K562 (cell line): ENCODE results near the gene DCUN1D2. TPM values are rescaled to one million over a fixed set of nuclear protein-coding genes. Genes with fewer than 3 reads are reported as not detected.
A peak's percentile ranks its signal among the peaks of the same experiment; 100 is the strongest.

Source experiments
- ATAC-seq: fragments of 200-7000 bp; cut with Tn5 transposase; 3 replicates; pipeline ENCODE4 v1.9.1; 2020; ENCODE audit warnings: moderate library complexity
- BruUV-seq: library from RNA; stranded (reverse); fragments of 400-500 nt; replicated peaks from 2 replicates; lab custom pipeline; 2021; lab: Mats Ljungman, UMichigan
- CTCF ChIA-PET: fragments of 300-600 bp; formaldehyde crosslinking; extraction: SDS; loops from one replicate; lab custom pipeline; 2021; ENCODE audit warnings: low intra/inter-chr PET ratio; lab: Yijun Ruan, JAX
- POLR2A ChIA-PET: fragments of 300-600, 350-650 bp; sonication (Branson Sonifier 250); formaldehyde crosslinking; extraction: SDS; loops from one replicate; lab custom pipeline; 2021; ENCODE audit warnings: antibody characterized with exemption, inconsistent platforms; lab: Yijun Ruan, JAX
- DNase-seq, 4 experiments: peaks; one replicate each; pipeline versions ENCODE4 v3.0.0 to v3.0.0-alpha.2; 2011 to 2018; ENCODE audit warnings: low spot score in 3 of 4, mixed read lengths in 3 of 4; ENCODE audit errors: extremely low read depth in 1 of 4
- FAIRE-seq: peaks from 2 replicates; lab custom pipeline; 2011; peaks lifted over from hg19 to GRCh38; lab: Jason Lieb, UNC
- H2AFZ ChIP-seq: 2 replicates; pipeline ENCODE4 v1.6.0; 2011; ENCODE audit warnings: low read depth, low read length, control low read depth, inconsistent platforms
- H3K27ac ChIP-seq: fragments of 200-600 bp; 3 replicates; pipeline ENCODE4 v1.8.0; 2011; ENCODE audit warnings: low read depth, mild to moderate bottlenecking, control low read depth, inconsistent platforms, low read length, moderate library complexity, mixed read lengths; ENCODE audit errors: extremely low read depth
- H3K27me3 ChIP-seq, 2 experiments: fragments of 300-600 bp in 1 of 2; 2 replicates in 1 of 2; 3 replicates in 1 of 2; pipeline versions ENCODE4 v1.6.0 to v1.8.0; 2011; ENCODE audit warnings: inconsistent platforms in 2 of 2, low read length in 2 of 2, mild to moderate bottlenecking in 1 of 2, mixed read lengths in 1 of 2, moderate library complexity in 1 of 2; ENCODE audit not compliant: control insufficient read depth in 2 of 2, insufficient read depth in 2 of 2
- H3K36me3 ChIP-seq: fragments of 300-600 bp; 3 replicates; pipeline ENCODE4 v1.8.0; 2011; ENCODE audit warnings: mild to moderate bottlenecking, low read length, inconsistent platforms; ENCODE audit not compliant: control insufficient read depth, insufficient read depth
- H3K4me1 ChIP-seq, 2 experiments: fragments of 200-600 bp in 1 of 2; replicated peaks in 1 of 2; 2 replicates in 1 of 2; 3 replicates in 1 of 2; pipeline versions ENCODE4 v1.5.1 to v1.8.0; 2011; ENCODE audit warnings: inconsistent platforms in 2 of 2, low read length in 2 of 2, mild to moderate bottlenecking in 1 of 2, mixed read lengths in 1 of 2, moderate library complexity in 1 of 2; ENCODE audit not compliant: control insufficient read depth in 2 of 2, insufficient read depth in 2 of 2
- H3K4me2 ChIP-seq: 2 replicates; pipeline ENCODE4 v1.6.1; 2011; ENCODE audit warnings: low read length, control low read depth, inconsistent platforms, mixed read lengths; ENCODE audit not compliant: insufficient read depth
- H3K4me3 ChIP-seq: fragments of 200-600 bp; sonication (generic), shearing (Covaris generic); 2 replicates; pipeline ENCODE4 v1.5.1; 2016; ENCODE audit warnings: control low read depth, inconsistent platforms
- H3K79me2 ChIP-seq: fragments of 200-600 bp; 3 replicates; pipeline ENCODE4 v1.8.0; 2011; ENCODE audit warnings: low read length, inconsistent platforms; ENCODE audit not compliant: control insufficient read depth, insufficient read depth
- H3K9ac ChIP-seq, 2 experiments: 2 replicates each; pipeline versions ENCODE4 v1.6.0 to v1.6.1; 2011; ENCODE audit warnings: low read depth in 2 of 2, low read length in 2 of 2, control low read depth in 1 of 2, inconsistent platforms in 1 of 2, mild to moderate bottlenecking in 1 of 2, mixed read lengths in 1 of 2; ENCODE audit not compliant: insufficient read depth in 1 of 2
- H3K9me1 ChIP-seq: one replicate; pipeline ENCODE4 v1.6.0; 2011; ENCODE audit warnings: inconsistent platforms, mild to moderate bottlenecking, low read length, moderate library complexity; ENCODE audit not compliant: control insufficient read depth, insufficient read depth
- H3K9me3 ChIP-seq: replicated peaks from 2 replicates; pipeline ENCODE4 v1.5.1; 2011; ENCODE audit warnings: low read depth, low read length, inconsistent platforms; ENCODE audit not compliant: control insufficient read depth, insufficient read depth
- H4K20me1 ChIP-seq: replicated peaks from 2 replicates; pipeline ENCODE4 v1.6.1; 2011; ENCODE audit warnings: low read length, inconsistent platforms, mixed read lengths; ENCODE audit not compliant: control insufficient read depth, insufficient read depth
- BRF2 ChIP-seq: IDR thresholded peaks from 3 replicates; pipeline ENCODE4 v1.6.1; 2011; ENCODE audit warnings: borderline replicate concordance, mild to moderate bottlenecking; ENCODE audit not compliant: insufficient read length, insufficient read depth
- CHD1 ChIP-seq: fragments of 200-600 bp; sonication (generic); IDR thresholded peaks from one replicate; pipeline ENCODE4 v1.6.1; 2012; ENCODE audit warnings: mild to moderate bottlenecking, moderate library complexity, low read length, inconsistent platforms
- CSDE1 ChIP-seq, 2 experiments: fragments of 450-650 bp; IDR thresholded peaks; 2 replicates each; pipeline ENCODE4 v1.6.1; 2016; ENCODE audit warnings: mild to moderate bottlenecking in 1 of 2
- KDM5B ChIP-seq: fragments of 200-600 bp; sonication (generic); IDR thresholded peaks from 2 replicates; pipeline ENCODE4 v1.6.1; 2012; ENCODE audit warnings: low read depth, mild to moderate bottlenecking, moderate library complexity, low read length, control low read depth, inconsistent platforms; ENCODE audit not compliant: insufficient replicate concordance
- MAFG ChIP-seq: fragments of 450-650 bp; conservative IDR thresholded peaks from 2 replicates; pipeline ENCODE4 v1.6.1; 2016; ENCODE audit warnings: missing genetic modification characterization, missing compliant biosample characterization
- MAX ChIP-seq: sonication (generic); formaldehyde crosslinking; IDR thresholded peaks from 2 replicates; pipeline ENCODE4 v1.9.0; 2022; ENCODE audit warnings: mild to moderate bottlenecking, missing genetic modification reagents
- NCOA1 ChIP-seq: fragments of 450-650 bp; IDR thresholded peaks from 2 replicates; pipeline ENCODE4 v1.6.1; 2016; ENCODE audit warnings: low read depth
- NR2F6 ChIP-seq: fragments of 450-650 bp; formaldehyde crosslinking; IDR thresholded peaks from 2 replicates; pipeline ENCODE4 v1.4.0; 2020; ENCODE audit warnings: mild to moderate bottlenecking
- POLR2G ChIP-seq: fragments of 200-400 bp; formaldehyde crosslinking; IDR thresholded peaks from 2 replicates; pipeline ENCODE4 v1.6.1; 2017; ENCODE audit warnings: low read depth, mild to moderate bottlenecking, antibody characterized with exemption, low read length, moderate library complexity
- RBM15 ChIP-seq: fragments of 200-400 bp; formaldehyde crosslinking; IDR thresholded peaks from 2 replicates; pipeline ENCODE4 v1.6.1; 2018; ENCODE audit warnings: mild to moderate bottlenecking, low read length, moderate library complexity; ENCODE audit not compliant: insufficient read depth
- RFX1 ChIP-seq: fragments of 450-650 bp; IDR thresholded peaks from 2 replicates; pipeline ENCODE4 v1.6.1; 2016; ENCODE audit warnings: mild to moderate bottlenecking, moderate library complexity
- SMARCA5 ChIP-seq: fragments of 450-650 bp; IDR thresholded peaks from 2 replicates; pipeline ENCODE4 v1.6.1; 2016
- SNRNP70 ChIP-seq: fragments of 200-400 bp; formaldehyde crosslinking; optimal IDR thresholded peaks from 2 replicates; pipeline ENCODE3; 2017; ENCODE audit warnings: low read depth, low read length
- WGBS: fragments of 100-300 bp; shearing (Covaris generic); methylation state at CpG from one replicate; pipeline ENCODE4 v1.1.6; 2016; ENCODE audit warnings: low coverage, mixed read lengths; ENCODE audit not compliant: insufficient coverage; ENCODE audit errors: missing lambda C conversion rate; 5-methylcytosine and 5-hydroxymethylcytosine counted together
- in situ Hi-C: fragments of 300-500 bp; cut with MboI; formaldehyde crosslinking; loops from 4 replicates; pipeline ENCODE4 v1.15.0; 2018; ENCODE audit warnings: inconsistent platforms, mixed read lengths
- intact Hi-C: fragments of 100-400 bp; cut with micrococcal nuclease; formaldehyde crosslinking; loops from 2 replicates; pipeline ENCODE4 v1.14.2; 2022
- polyA plus RNA-seq, 8 experiments: library from polyadenylated mRNA; depleted of rRNA in 4 of 8; stranded (reverse) in 5 of 8; unstranded in 3 of 8; fragments of >200 nt; fragmentation: Nextera tagmentation in 2 of 8; fragmentation: Illumina TruSeq in 1 of 8; extraction: Ambion mirVana in 2 of 8; extraction: Trizol in 1 of 8; gene quantifications; 2 replicates each; pipeline versions ENCODE4 v1.2.1 to v1.2.3, GENCODE V29; 2011 to 2014; ENCODE audit warnings: inconsistent platforms in 1 of 8, missing spikeins in 1 of 8
- total RNA-seq, 7 experiments: library from RNA; depleted of rRNA in 6 of 7; stranded (reverse); fragments of >200 nt in 6 of 7; fragmentation: Illumina TruSeq in 2 of 7; extraction: Trizol in 2 of 7; gene quantifications; 2 replicates each; pipeline versions ENCODE4 v1.2.1 to v1.2.3, GENCODE V29; 2011 to 2021; ENCODE audit warnings: low replicate concordance in 1 of 7
- TF ChIP-seq, protein P1 (sequence below): fragments of 450-650 bp; IDR thresholded peaks from 2 replicates; pipeline ENCODE4 v1.6.1; 2016; ENCODE audit warnings: antibody characterized with exemption
- TF ChIP-seq, protein P2 (sequence below): fragments of 250-450 bp; sonication (Bioruptor Pico); IDR thresholded peaks from 2 replicates; pipeline ENCODE4 v1.5.0; 2021

Gene DCUN1D2
- total and polyA plus RNA-seq, 9 of the 15 experiments (the other 6 are each of a cell fraction or from before 2014, with no cell fraction given): 2.1 to 16.8 (median 11.1) TPM

DNA sequence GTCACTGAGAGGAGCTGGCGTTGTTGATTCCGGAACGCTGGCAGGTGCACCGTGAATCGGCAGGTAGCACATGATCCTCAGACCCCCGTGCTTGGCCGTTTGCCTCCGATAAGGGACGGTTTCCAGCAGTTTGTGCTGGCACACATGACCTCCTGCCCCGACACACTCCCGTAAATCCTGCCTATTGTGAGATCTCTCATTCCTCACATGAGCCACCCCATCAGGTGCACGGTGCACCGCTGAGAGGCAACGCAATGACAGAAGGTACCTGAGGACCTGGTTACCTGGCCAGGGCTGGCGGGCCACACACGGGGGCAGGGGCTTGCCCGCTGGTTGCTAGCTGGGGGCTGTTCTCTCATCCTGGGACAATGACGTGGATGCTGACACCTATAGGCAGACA, 35.1 kb downstream of the DCUN1D2 start:
- CTCF ChIA-PET: no interaction called here
- BruUV-seq: no TSS peak

DNA sequence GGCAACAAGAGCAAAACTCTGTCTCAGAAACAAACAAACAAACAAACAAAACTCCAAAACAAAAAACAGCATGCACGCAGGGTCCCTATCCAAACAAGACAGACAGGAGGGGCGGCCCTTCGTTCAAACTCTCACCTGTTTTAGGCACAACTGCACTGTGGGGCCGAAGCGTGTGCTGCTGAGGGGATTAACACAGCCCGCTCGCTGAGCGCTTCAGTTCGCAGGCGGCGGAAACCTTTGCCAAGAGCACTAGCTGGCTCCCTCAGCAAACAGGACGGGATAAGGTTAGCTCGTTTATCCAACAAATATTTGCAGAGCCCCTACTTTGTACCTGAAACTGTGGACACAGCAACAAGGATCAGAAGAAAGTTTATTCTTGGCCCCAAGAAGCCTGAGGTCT, 35.6 kb downstream of the DCUN1D2 start:
- Histone ChIP-seq H3K27me3 (no peaks in the 10 kb centered on the region), H4K20me1 (no peaks in the 10 kb centered on the region), H3K79me2 (peaks cover 1% of the 10 kb centered on the region; the same call in 2 of the 3 replicates), H3K4me1 (peaks cover 5 to 14% of the 10 kb centered on the region in 2 experiments; a peak in 4 of 5 replicates), H3K9ac (no peak overlapping the region; a peak in 1 of 4 replicates), H3K9me1 (no peaks in the 10 kb centered on the region), H3K9me3 (no peaks in the 10 kb centered on the region), H3K4me2 (no peak overlapping the region), H3K4me3 (no peak overlapping the region), H2AFZ (no peak overlapping the region), H3K36me3 (peaks cover 34% of the 10 kb centered on the region; the same call in 2 of the 3 replicates), H3K27ac (no peak overlapping the region)
- 100% methylated on average over 3 of the region's 13 CpGs for WGBS
- ATAC-seq (no peak), FAIRE-seq (no peak), DNase-seq (no peak)
- BruUV-seq: no TSS peak
- CTCF ChIA-PET: interaction anchor here (0.6 kb wide), 1 partner anchor 16 kb away, joined by 7 read pairs; no protein-coding TSS in a partner anchor
- intact Hi-C loops: no loop called here
- POLR2A ChIA-PET: interaction anchor here (1.0 kb wide), 1 partner anchor 14 kb away, joined by 3 read pairs; no protein-coding TSS in a partner anchor
- in situ Hi-C loops: no loop called here
- no peak for TF ChIP-seq SNRNP70
- TF ChIP-seq CHD1: no peak
- TF ChIP-seq, protein P1, sequence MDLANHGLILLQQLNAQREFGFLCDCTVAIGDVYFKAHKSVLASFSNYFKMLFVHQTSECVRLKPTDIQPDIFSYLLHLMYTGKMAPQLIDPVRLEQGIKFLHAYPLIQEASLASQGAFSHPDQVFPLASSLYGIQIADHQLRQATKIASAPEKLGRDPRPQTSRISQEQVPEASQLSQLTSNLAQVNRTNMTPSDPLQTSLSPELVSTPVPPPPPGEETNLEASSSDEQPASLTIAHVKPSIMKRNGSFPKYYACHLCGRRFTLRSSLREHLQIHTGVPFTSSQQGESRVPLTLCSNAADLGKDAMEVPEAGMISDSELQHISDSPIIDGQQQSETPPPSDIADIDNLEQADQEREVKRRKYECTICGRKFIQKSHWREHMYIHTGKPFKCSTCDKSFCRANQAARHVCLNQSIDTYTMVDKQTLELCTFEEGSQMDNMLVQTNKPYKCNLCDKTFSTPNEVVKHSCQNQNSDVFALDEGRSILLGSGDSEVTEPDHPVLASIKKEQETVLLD: no peak
- TF ChIP-seq BRF2: no peak
- no peak for TF ChIP-seq MAFG (tag)
- no peak for TF ChIP-seq KDM5B
- TF ChIP-seq MAX: no peak
- no peak for TF ChIP-seq RBM15
- TF ChIP-seq, protein P2, sequence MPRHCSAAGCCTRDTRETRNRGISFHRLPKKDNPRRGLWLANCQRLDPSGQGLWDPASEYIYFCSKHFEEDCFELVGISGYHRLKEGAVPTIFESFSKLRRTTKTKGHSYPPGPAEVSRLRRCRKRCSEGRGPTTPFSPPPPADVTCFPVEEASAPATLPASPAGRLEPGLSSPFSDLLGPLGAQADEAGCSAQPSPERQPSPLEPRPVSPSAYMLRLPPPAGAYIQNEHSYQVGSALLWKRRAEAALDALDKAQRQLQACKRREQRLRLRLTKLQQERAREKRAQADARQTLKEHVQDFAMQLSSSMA (CRISPR knock-in tag): no peak
- TF ChIP-seq SMARCA5: no peak

More for the DNA sequence above, 35.1 kb downstream of the DCUN1D2 start:
- ATAC-seq (no peak), DNase-seq (no peak), FAIRE-seq (no peak)
- H3K79me2 ChIP-seq: no peaks in the 10 kb centered on the region
- H3K9ac ChIP-seq: no peak overlapping the region
- H3K27ac ChIP-seq: no peak overlapping the region
- in situ Hi-C loops (no loop called here), intact Hi-C loops (no loop called here)
- no peaks in the 10 kb centered on the region for H3K9me1 ChIP-seq
- no peak overlapping the region for H2AFZ ChIP-seq
- H3K4me3 ChIP-seq: no peak overlapping the region
- H3K4me1 ChIP-seq: peaks cover 5 to 14% of the 10 kb centered on the region in 2 experiments; a peak in 3 of 5 replicates
- no peak for TF ChIP-seq RFX1
- no peak for TF ChIP-seq NR2F6
- 0 out of 2 replicates have a peak, but pooled peaks have one; percentile 15 for TF ChIP-seq POLR2G
- no peak for TF ChIP-seq NCOA1
- TF ChIP-seq CSDE1 (IDR thresholded peaks at IDR 0.05): no peak
- H3K27me3 ChIP-seq: no peaks in the 10 kb centered on the region
- H3K4me2 ChIP-seq: no peak overlapping the region
- peaks cover 38% of the 10 kb centered on the region; the same call in 2 of the 3 replicates for H3K36me3 ChIP-seq
- H3K9me3 ChIP-seq: no peaks in the 10 kb centered on the region
- 96% methylated on average over 5 of the region's 18 CpGs for WGBS
- no peaks in the 10 kb centered on the region for H4K20me1 ChIP-seq
- POLR2A ChIA-PET: no interaction called here
